ENCODE results near the gene PSME3IP1.

DNA sequence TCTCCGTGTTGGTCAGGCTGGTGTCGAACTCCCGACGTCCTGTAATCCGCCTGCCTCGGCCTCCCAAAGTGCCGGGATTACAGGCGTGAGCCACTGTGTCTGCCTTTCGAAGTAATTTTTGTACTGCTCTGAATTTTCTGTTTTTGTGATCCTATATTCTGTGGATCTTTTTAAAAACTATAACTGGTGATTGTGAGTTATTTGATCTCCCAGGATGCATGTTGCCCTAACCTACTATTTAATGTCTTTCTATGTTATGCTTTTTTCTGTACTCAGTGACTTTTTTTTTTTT lies 2.8 kb upstream of the PSME3IP1 start:
- TF ChIP-seq, protein P1, sequence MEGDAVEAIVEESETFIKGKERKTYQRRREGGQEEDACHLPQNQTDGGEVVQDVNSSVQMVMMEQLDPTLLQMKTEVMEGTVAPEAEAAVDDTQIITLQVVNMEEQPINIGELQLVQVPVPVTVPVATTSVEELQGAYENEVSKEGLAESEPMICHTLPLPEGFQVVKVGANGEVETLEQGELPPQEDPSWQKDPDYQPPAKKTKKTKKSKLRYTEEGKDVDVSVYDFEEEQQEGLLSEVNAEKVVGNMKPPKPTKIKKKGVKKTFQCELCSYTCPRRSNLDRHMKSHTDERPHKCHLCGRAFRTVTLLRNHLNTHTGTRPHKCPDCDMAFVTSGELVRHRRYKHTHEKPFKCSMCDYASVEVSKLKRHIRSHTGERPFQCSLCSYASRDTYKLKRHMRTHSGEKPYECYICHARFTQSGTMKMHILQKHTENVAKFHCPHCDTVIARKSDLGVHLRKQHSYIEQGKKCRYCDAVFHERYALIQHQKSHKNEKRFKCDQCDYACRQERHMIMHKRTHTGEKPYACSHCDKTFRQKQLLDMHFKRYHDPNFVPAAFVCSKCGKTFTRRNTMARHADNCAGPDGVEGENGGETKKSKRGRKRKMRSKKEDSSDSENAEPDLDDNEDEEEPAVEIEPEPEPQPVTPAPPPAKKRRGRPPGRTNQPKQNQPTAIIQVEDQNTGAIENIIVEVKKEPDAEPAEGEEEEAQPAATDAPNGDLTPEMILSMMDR (IDR thresholded peaks at IDR 0.05; ENCODE audit: low read depth, low read length, poor library complexity, severe bottlenecking): no peak
- TF ChIP-seq EZH2phosphoT487 (IDR thresholded peaks at IDR 0.05; ENCODE audit: borderline replicate concordance, low read length): no peak

All from DOHH2 (cell line).